GM21360 (cell line): ENCODE data around the gene DYNC1I1.

Source experiments
- ATAC-seq: cut with Tn5 transposase; IDR thresholded peaks from one replicate; pipeline ENCODE4 v1.9.1; 2021; ENCODE audit warnings: mild to moderate bottlenecking, moderate library complexity; ENCODE audit not compliant: unreplicated experiment

The DYNC1I1 gene

DNA sequence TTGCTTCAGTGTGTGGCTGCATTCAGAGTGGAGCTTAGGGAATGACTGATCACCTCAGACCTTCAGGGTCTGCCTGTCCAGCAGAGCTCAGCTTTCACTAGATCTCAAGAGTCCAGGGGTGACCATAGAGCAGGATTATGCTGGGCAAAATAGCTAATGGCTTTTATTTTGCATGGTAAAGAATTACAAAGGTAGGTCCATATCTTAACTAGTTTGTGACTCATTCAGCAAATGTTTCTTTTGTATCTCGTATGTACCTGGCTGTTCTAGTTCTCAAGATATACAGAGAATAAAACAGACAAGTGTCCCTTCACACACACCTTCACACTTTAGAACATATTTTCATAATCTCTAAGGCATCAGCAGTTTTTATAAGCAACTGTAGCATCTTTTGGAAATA is 180.5 kb downstream of the DYNC1I1 start:
- no peak for ATAC-seq

DNA sequence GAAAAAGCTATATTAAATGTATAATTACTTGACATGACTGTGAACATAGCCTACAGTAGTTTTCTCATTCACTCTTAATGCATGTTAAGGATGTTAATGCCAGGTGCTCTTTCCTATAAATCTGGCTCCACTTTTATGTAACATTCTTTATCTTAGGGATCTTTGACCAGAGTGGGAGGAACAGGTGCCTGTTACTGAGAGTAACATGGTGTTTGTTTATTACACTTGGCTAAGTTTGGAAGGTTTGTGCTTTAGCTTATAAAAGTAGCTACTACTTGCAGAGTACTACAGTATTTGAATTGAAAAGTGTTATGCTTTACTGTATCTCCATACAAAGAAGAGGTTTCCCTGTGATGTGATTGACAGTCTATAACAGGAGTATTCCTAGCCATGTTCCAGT is 183.4 kb downstream of the DYNC1I1 start:
- no peak for ATAC-seq

DNA sequence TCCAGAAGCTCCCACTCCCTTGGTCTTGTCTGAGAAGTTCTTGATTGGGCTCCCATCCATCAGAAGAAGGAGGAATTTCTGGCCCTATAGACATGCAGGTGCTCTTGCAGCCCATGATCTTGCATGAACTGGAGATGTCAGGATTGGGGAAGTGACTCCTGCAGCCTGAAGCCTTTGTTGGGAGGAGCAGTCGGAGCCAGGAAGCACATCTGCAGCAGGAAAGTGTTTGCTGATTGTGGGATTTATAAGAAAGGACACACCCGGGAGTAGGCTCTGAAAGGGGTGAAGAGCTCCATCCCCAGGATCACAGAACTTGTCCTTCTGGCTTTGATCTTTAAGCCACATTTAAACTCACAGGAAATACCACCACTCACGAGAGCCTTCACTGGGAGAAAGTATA is 185.2 kb downstream of the DYNC1I1 start:
- no peak for ATAC-seq

DNA sequence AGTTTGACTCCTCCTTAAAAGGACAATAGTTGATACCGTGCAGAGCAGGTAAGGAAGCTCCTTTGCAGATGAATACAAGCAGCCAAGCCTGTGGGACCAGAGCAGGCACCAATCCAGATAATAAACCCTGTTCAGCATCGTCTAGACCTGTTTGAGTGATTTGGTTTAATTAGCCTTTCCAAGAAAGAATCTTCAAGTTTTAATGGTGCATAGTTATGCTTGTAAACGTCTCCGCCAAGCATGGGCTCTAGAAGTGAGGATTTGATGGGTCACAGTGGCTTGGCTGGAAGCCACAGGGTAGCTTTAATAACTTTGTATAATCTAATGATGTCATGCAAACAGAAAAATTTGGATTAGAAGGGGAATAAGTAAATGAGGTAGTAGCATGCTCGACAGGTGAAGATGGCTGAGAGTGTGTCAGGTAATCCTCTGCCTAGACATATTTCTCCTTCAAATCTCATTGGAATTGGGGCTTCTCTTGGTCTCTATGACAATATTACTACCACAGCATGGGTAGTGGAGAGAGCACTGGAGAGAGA is 188.4 kb downstream of the DYNC1I1 start:
- ATAC-seq: no peak

DNA sequence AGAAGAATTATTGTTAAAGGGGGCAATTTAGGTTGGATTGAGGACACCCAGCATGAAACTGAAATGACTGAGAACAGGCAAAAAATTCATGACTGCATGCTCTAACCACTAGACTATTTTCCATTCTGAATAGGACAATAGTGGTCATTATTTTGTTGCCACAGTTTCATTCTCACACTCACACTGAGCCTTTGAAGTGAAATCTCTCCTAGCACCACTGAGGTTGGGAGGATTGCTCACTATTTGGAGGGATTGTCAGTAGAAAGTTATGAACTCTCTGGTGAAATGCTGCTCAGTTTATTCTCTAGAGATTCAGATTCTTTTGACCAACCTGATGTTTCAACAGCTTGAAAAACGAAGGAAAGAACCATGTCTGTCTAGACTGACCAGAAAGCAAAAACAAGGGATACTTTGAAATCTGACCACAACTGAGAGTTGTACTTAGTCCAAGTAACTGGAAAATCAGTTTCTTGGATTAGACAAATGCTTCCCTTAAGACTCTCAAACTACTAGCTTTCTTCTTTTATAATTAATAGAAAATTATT is 191.2 kb downstream of the DYNC1I1 start:
- no peak for ATAC-seq

DNA sequence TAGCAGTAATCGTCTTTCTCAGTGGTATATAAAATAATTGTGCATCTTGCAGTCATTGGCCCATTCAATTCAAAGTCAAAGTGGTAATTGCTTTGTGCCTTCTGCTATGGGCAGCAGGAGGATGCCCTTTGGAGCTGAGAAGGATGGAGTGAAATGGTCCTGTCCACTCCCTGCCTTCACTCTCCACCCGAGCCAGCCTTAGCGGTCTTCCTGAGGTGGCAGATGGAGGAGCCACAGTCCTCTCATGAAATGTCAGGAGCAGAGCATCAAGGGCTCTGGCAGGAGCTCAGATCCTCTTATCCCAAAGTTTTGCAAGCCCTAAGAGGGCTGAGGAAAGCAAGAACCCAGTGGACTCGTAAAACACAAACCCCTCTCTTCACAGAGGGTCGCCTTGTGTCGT is 199.4 kb downstream of the DYNC1I1 start:
- no peak for ATAC-seq

DNA sequence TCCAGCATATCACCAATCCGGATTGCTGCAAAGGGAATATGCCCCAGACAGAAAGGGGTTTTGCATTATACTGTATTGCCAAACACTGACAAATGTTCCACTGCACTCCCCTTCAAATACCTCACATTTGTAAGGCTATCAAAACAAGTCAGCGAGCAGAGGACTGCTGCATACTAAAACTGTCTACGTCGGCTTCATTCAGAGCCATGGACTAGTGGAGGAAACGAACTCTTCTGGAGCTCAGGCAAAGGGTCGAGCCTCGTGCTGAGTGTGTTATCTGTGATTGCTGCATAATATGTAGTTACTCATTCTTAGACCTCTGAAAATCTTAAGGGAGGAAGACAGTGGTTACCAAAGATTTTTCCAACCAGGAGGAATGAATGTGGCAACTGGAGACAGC is 200.2 kb downstream of the DYNC1I1 start:
- no peak for ATAC-seq

DNA sequence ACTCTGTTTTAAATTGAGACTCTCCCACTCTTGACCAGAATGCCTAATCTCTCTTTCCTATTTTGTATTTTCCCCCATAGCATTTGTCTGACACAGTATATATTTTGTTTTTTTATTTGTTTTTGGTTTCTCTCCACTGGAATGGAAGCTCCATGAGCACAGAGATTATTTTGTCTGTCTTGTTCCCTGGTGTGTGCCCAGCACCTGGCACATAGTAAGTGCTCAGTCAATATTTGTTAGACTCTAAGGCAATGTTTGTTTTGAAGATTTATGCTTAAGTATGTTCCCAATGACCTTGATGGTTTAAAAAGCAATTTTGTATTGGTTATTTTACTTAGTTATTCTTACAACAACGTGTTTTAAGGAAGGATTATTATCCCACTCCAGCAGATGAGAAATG is 201.8 kb downstream of the DYNC1I1 start:
- ATAC-seq: no peak

DNA sequence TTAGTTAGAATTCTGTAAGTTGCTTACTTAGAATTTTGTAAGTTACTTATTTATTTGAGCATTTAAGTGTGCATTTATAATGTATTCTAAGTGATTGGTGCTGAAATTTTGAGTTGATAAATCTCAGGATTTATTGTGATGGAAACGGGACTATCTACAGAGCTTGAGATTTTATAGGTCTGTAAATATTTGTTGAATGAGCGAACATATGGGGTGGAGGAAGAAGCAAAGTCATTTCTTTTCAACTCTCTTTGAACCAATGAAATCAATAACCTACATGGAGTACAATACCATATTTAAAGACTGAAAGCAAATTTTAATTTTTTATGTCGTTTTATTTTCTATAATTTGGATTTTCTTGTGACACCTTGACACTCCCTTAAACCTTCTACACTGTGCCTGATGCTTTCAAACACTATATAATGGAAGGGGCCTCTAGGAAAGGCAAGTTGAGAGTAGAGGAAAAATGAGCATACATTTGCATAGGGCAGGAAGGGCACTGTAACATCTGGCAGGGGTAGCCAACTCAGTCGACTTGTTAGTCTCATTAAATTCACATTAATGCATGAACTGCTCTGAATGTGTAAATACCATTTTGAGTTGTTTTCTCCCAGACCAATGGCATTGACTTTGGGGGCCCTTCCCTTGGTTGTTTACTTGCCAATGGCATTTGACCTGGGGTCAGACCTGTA is 204.2 kb downstream of the DYNC1I1 start:
- ATAC-seq: no peak

DNA sequence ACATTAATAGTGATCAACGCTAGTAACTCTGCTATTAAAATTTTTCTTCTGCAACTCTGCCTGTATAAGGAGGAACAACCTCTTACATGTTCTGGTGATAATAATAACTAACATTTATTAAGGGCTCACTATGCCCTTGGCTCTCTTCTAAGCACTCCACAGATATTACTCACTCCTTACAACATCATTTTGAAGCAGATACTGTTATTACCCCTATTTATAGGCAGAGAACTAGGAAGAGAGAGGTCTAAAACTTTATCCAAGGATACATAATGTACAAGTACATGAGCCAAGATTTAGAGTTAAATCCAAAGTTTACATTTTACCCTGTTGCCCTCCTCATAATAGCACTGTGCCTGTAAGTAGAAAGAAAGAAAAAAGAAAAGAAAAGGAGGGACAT is 205.6 kb downstream of the DYNC1I1 start:
- no peak for ATAC-seq

DNA sequence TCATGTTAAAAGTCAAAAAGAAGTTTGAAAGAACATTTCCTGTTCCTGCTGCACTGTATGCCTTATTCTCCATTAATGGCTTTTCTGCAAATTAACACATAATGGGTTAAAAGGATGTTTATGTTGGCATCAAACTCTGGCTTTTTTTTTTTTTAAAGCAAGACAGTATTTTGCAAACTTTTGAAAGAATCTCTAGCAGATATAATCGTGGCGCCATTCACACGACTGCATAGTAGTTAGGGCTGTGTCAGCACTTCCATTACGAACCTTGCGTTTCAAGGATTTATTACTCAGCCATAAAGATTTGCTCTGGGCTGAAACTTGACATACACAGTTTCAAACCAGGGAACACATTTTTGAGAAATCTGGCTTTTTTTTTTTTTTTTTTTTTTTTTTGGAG is 207.8 kb downstream of the DYNC1I1 start:
- no peak for ATAC-seq

DNA sequence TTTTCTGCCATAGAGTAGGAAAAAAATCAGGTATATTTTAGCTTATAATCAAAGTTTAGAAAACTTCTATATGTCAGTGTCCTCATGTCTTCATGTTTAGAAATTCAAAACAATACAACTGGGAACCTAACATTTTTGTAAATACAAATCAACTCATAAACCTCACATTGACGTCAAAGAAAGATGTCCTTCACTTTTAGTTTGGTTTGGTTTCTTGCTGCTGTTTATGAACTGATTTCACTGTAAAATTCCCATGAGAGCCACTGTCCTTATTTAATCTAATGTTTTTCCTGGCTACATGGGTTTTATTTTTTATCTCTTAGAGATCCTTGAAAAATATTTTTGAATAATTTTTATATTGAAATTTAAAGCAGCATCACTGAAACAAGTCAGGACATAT is 208.4 kb downstream of the DYNC1I1 start:
- ATAC-seq: no peak

DNA sequence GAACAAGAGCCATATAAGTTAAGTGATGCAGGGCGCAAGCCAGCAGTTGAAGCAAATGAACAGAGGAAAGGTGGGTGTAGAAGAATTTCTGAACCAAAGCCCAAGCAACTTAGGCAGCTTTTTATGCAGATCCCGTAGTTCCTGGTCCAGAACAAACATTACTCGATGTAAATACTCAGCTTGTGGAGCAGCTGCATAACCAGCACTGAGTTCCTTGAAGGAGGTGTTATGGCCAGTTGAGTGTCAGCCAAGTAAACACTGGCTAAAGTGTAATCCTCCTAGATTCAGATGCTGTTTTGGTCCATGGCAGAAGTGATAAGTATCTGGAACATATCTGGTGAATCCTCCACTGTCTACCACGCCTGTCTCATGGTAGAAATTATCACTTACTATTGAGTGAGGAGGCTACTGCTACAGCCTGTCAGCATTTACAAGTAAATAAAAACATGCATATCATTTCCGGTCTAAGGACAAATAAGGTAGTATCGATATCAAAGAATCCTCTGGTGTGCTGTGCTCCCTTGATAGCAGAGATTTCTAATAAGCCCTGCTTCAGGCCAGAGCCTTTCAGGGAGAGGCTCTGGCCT is 213.9 kb downstream of the DYNC1I1 start:
- no peak for ATAC-seq

DNA sequence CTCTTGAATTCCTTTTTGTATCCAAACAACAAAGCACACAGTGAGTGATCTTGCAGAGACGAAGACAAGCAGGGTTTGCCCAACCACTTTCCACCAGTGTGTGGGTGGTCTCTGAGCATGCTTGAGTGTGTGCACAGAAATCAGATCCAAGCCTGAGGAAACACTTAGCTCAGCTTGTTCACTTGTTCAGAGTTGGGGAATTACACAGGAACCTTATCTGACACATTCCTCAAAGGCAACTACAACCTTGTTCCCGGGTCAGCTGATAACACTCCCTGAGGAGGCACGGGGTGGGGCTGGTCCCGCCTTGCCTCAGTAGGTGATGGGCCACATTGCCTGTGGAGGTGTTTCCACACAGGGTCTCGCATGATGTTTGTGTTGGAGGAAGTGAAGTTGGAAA is 216.9 kb downstream of the DYNC1I1 start:
- ATAC-seq: no peak

DNA sequence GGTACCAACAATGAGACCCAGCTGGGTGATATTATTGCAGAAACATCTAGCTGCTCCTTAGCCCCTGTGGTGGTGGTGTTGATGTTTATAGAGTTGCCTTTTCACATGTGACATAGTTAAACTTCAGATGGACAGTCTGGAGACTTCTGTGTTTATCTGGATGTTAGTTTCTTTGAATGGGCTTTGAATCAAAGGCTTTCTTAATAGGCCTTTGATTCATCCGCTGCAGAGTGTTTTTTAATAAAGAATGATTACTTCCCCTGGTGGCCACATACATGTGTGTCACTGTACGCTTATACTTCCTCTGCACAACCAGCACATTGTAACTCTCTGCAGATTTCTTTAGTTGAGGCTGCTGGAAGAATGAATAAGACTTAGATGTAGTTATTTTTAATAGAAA is 221.0 kb downstream of the DYNC1I1 start:
- ATAC-seq: no peak

DNA sequence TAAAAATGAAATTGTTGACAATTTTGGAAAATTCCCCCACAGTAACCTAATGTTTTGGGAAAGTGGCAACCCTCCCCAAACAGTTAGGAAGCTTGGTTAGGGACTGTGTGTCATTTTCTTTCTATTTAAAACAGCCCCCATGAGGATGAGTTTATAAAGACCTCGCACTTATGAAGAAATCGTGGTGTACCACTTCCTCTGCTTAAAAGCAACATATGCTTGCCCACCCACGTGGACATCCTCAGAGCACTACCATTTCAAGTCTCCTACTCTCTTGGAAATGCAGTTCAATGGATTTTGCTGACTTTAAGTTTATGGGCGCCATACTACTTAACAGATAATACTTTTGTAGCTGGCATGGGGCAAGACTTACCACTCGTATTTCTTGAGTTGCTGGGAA is 223.8 kb downstream of the DYNC1I1 start:
- ATAC-seq: no peak

DNA sequence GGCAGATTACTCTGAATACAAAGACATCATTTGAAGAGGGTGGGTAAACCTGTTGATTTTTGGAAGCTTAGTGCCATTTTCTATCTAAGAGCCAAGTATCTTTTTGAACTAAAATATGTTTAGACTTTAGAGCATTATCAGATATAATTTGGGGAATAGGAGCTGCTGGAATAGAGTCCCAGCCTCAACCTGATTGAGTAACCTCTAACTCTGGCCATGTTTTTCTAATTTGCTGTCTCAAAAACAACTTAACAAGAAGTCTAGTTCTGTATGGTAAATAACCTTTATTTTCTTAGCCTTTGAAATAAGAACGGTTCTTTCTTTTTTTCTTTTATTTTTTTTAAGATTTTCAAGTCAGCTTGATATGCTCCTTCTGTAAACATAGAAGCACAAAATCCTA is 224.5 kb downstream of the DYNC1I1 start:
- ATAC-seq: no peak

DNA sequence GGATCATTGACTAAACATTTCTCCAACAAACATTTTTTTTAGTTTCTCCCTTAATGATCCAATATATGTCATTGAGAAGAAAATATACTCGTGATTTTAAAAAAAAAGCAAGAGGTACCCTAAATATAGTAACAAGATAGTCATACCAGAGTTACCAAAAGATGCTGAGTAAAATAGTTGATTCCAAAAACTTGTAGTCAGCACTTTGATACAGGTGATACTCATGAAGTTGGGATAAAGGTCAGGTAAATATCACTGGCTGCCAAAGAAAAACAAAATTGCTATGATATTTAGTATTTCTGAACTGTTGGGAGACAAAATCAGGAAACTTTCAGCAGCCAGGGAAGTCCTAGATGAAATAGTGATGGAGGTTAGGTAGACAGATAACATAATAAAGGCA is 225.3 kb downstream of the DYNC1I1 start:
- no peak for ATAC-seq

DNA sequence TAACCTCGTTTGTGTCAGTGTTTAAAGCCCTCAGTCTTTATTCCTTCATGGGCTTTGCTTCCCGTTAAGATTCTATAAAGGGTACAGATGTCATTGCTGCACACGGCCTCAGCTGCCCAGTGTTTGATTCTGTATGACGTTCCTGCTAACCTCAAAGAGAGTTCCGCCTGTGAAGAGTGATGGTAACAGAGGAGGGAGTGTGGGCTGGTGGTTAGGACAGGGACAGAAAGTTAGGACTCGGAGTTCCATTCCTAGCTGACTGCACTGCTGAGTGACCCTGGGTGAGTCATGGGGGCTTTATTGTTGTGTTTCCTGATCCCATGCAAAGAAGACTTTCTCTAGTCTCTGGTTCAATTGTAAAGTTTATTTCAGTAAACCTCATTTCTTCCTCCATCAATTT is 227.1 kb downstream of the DYNC1I1 start:
- ATAC-seq: no peak

DNA sequence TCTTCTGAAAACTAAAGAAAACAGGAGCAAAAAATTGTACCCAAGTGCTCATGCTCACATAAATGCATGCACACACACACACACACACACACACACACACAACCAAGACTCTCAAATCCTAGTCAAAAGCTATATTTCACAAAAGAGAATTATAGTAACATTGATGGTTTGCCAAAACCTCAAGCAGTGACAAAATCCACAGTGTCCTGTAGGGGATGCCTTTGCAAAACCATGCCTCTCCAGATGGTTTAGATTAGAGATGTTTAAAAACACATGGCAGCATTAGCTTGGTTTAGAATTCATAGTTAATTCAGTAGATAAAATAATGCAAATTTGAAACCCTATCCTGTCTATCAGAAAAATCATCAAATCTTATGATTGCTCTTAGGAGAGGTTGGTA is 232.2 kb downstream of the DYNC1I1 start:
- ATAC-seq: no peak

DNA sequence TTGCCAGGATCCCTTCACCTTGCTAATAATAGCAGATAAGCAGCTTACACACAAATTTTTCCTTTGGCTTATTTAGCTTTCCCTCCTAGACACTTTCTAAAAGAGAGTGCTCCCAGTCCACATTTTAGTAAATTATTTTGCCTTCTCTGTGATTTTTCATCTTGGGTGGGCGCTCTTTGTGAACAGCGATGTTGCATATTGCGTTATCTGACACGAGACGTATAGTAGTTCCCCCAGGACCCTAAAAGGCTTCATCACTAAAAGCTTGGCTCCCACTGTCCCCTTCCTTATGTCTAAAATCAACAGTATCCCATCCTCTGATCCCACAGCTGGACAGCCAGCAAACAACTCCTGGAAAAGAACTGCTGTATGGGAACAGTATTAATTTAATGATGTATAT is 232.9 kb downstream of the DYNC1I1 start:
- no peak for ATAC-seq

DNA sequence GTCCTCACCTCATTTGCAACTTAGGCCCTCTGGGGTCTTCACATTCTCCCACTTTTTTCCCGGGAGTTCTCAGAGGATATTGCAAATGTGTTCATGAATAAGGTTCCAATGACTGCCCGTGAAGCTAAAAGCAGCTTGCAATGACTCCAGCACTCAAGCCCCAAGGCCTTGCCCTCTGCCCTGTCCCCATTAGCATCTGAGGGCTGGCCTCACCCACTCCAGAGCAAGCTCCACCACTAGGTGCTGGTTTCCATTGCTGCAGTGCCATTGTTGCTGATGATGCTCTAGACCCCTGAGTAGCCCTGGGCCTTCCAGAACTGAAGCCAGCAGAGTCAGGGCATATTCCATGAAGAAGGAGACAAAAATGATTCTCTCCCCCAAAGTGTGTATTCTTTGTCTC is 236.8 kb downstream of the DYNC1I1 start:
- ATAC-seq: no peak

DNA sequence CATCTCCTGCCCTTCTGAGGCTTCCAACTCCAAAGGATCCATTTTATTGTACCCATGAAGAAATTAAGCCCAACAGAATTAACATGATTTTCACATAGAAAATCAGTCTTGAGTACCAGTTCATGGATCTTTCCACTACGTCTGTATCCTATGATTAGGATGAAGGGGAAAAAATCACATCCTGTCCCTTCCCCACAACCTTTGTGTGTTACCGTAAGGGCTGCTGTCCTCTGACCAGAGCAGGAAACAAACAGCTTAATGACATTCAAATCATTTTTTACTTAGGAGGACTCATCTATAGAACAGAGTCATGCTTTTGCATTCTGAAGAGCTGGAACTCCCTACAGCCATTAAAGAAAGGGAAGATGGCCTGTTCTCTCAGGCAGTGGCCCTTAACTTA is 241.5 kb downstream of the DYNC1I1 start:
- no peak for ATAC-seq
